HG03442 (cell line): ENCODE results near the gene GATAD2B.
"Not testable (repeated sequence)": the region's sequence is repeated elsewhere in the genome, so short reads cannot be mapped to it uniquely, and the experiment has no call there.

Source experiments
- ATAC-seq: cut with Tn5 transposase; IDR thresholded peaks from one replicate; pipeline ENCODE4 v1.9.1; 2021; ENCODE audit warnings: mild to moderate bottlenecking, moderate library complexity; ENCODE audit not compliant: unreplicated experiment

The GATAD2B gene

GRCh38 chr1:153779781-153780541, 142.8 kb downstream of the GATAD2B start:
- ATAC-seq, result no peak

- no peak for ATAC-seq
Observed at GRCh38 chr1:153778824-153779519, 143.8 kb downstream of the GATAD2B start.

GRCh38 chr1:153778051-153778823, 144.5 kb downstream of the GATAD2B start:
- ATAC-seq, result no peak

GRCh38 chr1:153777648-153778047, 145.1 kb downstream of the GATAD2B start:
- ATAC-seq, result no peak

GRCh38 chr1:153776845-153777370, 145.9 kb downstream of the GATAD2B start:
- ATAC-seq, result no peak

- ATAC-seq, result no peak
Observed at GRCh38 chr1:153776352-153776751, 146.4 kb downstream of the GATAD2B start.

- ATAC-seq, result no peak
Observed at GRCh38 chr1:153775458-153776327, 147.1 kb downstream of the GATAD2B start.

GRCh38 chr1:153774780-153775457, 147.9 kb downstream of the GATAD2B start, which contains the start of gene SLC27A3:
TSS of gene SLC27A3 (plus strand) at chr1:153775407. CDS start at chr1:153775498, 91 bp downstream.
- no peak for ATAC-seq

GRCh38 chr1:153774026-153774595, 148.7 kb downstream of the GATAD2B start:
- ATAC-seq, result no peak

GRCh38 chr1:153773096-153773921, 149.5 kb downstream of the GATAD2B start:
- ATAC-seq, result no peak

GRCh38 chr1:153771841-153772593, 150.8 kb downstream of the GATAD2B start:
- no peak for ATAC-seq

- ATAC-seq, result no peak
Observed at GRCh38 chr1:153771261-153771660, 151.5 kb downstream of the GATAD2B start.

GRCh38 chr1:153770797-153771196, 152.0 kb downstream of the GATAD2B start:
- ATAC-seq, result no peak

- ATAC-seq, result no peak
Observed at GRCh38 chr1:153769221-153769620, 153.6 kb downstream of the GATAD2B start.

- no peak for ATAC-seq
Observed at GRCh38 chr1:153768316-153769181, 154.2 kb downstream of the GATAD2B start.

- no peak for ATAC-seq
Observed at GRCh38 chr1:153767519-153767918, 155.3 kb downstream of the GATAD2B start.

- not testable (repeated sequence) for ATAC-seq
Observed at GRCh38 chr1:153766663-153767062, 156.1 kb downstream of the GATAD2B start.
